NK-92 (cell line): ENCODE data around the gene ANXA3.
"Not testable (repeated sequence)": the region's sequence is repeated elsewhere in the genome, so short reads cannot be mapped to it uniquely, and the experiment has no call there.

ENCODE experiments used
- DNase-seq: peaks from one replicate; lab custom pipeline; 2025; ENCODE audit not compliant: unreplicated experiment; lab: John Stamatoyannopoulos, UW

Gene ANXA3

GRCh38 chr4:78543424-78544125 lies 8.0 kb upstream of the ANXA3 start:
- DNase-seq = no peak

- no peak for DNase-seq
Measured at GRCh38 chr4:78544678-78545077, 6.9 kb upstream of the ANXA3 start.

GRCh38 chr4:78545275-78546246 lies 6.0 kb upstream of the ANXA3 start:
- no peak for DNase-seq

- not testable (repeated sequence) for DNase-seq
Measured at GRCh38 chr4:78547899-78548298, 3.7 kb upstream of the ANXA3 start.

GRCh38 chr4:78548889-78549288 lies 2.7 kb upstream of the ANXA3 start:
- not testable (repeated sequence) for DNase-seq

- no peak for DNase-seq
Measured at GRCh38 chr4:78552389-78553042, 946 bp downstream of the ANXA3 start.

- DNase-seq = no peak
Measured at GRCh38 chr4:78553043-78553396, 1.4 kb downstream of the ANXA3 start.

GRCh38 chr4:78553529-78554060 lies 2.0 kb downstream of the ANXA3 start:
- no peak for DNase-seq

- no peak for DNase-seq
Measured at GRCh38 chr4:78556665-78557064, 5.1 kb downstream of the ANXA3 start.

- DNase-seq = no peak
Measured at GRCh38 chr4:78557841-78558240, 6.3 kb downstream of the ANXA3 start.

- no peak for DNase-seq
Measured at GRCh38 chr4:78558410-78558809, 6.8 kb downstream of the ANXA3 start.

- DNase-seq = no peak
Measured at GRCh38 chr4:78560296-78560963, 8.9 kb downstream of the ANXA3 start.

- no peak for DNase-seq
Measured at GRCh38 chr4:78561677-78562076, 10.1 kb downstream of the ANXA3 start.

- DNase-seq = no peak
Measured at GRCh38 chr4:78562687-78563086, 11.1 kb downstream of the ANXA3 start.

- DNase-seq = no peak
Measured at GRCh38 chr4:78565971-78566372, 14.4 kb downstream of the ANXA3 start.

GRCh38 chr4:78566834-78567499 lies 15.4 kb downstream of the ANXA3 start:
- no peak for DNase-seq

- DNase-seq = no peak
Measured at GRCh38 chr4:78567500-78568060, 16.0 kb downstream of the ANXA3 start.

GRCh38 chr4:78568640-78569305 lies 17.2 kb downstream of the ANXA3 start:
- DNase-seq = no peak

- no peak for DNase-seq
Measured at GRCh38 chr4:78569306-78569821, 17.8 kb downstream of the ANXA3 start.
